ENCODE data around the gene AKAP10.
A peak's percentile ranks its signal among the peaks of the same experiment; 100 is the strongest.
"Not testable (repeated sequence)": the region's sequence is repeated elsewhere in the genome, so short reads cannot be mapped to it uniquely, and the experiment has no call there.

Gene AKAP10, protein sequence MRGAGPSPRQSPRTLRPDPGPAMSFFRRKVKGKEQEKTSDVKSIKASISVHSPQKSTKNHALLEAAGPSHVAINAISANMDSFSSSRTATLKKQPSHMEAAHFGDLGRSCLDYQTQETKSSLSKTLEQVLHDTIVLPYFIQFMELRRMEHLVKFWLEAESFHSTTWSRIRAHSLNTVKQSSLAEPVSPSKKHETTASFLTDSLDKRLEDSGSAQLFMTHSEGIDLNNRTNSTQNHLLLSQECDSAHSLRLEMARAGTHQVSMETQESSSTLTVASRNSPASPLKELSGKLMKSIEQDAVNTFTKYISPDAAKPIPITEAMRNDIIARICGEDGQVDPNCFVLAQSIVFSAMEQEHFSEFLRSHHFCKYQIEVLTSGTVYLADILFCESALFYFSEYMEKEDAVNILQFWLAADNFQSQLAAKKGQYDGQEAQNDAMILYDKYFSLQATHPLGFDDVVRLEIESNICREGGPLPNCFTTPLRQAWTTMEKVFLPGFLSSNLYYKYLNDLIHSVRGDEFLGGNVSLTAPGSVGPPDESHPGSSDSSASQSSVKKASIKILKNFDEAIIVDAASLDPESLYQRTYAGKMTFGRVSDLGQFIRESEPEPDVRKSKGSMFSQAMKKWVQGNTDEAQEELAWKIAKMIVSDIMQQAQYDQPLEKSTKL

GRCh38 chr17:19977293-19978208, at the start of gene AKAP10:
TSS of gene AKAP10 (minus strand) at chr17:19977828. CDS start at chr17:19977679, 149 bp downstream.
- peak; percentile 33 for DNase-seq

- DNase-seq: no peak
Observed at GRCh38 chr17:20026960-20027359, 49.3 kb upstream of the AKAP10 start.

DNA sequence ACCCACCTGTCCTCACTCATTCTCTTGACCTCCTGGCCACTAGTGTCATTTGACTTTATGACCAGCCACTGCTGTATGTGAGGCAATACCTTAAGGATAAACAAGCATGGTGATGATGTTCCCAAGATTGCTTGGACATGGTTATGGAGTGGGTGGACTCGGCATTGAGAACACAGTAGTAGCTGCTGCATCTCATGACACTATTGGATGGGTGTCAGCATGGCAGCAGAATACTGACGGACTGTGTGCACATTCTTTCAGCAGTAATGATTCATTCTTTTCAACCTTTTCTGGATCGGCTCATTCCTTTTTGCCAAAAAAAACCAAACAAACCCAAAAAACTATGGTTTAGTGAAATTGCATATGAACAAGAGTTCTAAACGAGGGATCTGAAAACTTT, 45.1 kb upstream of the AKAP10 start:
- DNase-seq: no peak

- DNase-seq: not testable (repeated sequence)
Observed at GRCh38 chr17:20016475-20016992, 38.9 kb upstream of the AKAP10 start.

DNA sequence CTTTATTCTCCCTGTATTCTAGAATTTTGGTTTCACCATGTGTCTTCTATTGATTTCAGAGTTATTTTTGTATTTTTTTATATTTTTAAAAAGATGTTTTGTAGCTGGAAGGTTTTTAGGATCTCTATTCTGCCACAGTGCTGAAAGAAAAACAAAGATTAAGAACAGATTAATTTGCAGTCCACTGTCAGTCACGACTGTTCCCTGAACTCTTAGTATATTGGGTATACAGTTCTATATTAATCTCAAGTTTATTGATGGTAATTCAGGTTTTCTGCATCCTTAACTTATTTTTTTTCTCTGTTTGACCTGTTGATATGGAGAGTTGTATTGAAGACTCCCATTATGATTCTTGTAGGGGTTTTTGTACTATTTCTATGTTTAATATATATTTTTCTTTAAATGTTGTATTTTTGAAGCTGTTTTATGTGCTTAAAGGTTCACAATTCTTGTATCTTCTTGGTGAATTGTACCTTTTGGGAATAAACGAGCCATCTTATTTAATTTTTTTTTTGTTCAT, 34.4 kb upstream of the AKAP10 start:
- no peak for DNase-seq

GRCh38 chr17:20010936-20011335, 33.3 kb upstream of the AKAP10 start:
- no peak for DNase-seq

DNA sequence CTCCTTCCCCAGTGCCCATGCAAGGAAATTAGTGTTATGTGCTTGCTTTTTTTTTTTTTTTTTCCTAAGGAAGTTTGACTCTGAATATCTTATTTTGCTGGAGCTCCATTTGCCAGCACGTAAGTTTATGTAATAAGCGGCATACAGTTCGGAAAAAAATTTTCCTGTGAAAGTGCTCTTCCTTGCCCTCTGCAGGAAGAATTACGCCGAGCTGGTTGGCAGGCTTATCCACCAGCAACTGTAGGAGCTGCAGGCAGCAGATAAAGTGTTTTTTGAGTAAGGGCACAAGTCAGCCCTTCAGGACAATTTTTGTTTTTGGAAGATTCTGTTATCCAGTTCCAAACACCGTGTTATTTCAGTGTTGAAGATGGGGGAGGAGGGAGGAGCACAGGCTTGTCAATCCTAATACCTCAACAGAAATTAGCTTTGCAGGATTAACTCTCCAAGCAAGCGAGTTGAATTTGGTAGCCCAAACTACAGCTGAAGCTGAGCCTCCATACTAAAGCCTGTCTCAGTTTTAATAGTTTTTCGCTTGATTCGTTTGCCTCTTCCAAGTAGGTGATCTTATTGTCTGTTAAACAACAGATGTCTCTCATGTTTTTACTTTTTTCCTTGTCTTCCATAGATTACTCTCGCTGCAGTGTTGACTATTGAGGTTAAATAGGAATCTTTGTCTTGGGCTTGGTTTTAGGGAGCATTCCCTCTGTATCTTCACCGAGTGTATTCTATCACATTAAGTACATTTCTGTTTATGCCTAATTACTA, 32.7 kb upstream of the AKAP10 start:
- DNase-seq: no peak

DNA sequence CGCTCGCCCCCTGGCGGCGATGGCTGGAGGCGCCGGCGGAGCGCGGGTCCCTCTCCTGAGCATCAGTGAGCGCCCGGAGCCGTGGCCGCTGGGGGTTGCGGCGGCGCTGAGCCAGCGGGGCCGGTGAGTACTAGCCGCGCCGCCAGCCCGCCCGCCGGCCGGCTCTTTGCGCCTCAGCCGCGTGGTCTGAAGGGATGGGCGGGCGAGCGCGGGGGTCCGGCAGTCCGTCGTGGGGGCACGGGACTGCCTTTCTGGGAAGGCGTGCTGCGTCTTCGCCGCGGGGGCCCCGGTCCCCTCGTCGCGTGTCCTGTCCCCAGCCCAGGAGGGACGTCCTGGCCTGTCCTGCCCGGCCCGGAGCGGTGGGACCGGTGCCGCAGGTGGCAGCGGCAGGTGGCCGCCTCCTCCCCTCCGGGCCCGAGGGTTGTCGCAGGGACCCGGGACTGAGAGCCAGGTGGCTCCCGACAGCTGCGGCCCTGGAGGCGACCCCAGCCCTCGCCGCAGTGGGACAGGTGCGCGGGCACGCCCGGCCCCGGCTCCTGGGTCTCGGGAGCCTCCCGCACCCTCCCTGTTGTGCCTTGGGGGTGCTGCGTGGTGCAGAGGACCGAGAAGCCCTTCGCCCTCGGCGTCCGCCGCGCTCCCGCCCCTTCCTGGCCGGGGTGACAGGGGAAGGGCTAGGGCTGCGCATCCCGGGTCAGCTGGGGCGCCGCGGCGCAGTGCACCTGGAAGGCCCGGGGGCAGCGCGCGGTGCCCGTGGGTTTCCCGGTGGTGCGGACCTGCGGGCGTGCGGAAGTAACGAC, 31.9 kb upstream of the AKAP10 start, which contains the start of gene SPECC1:
Gene SPECC1 (plus strand): TSS at position 58 of the 797 bp plus-strand sequence. CDS start 87,293 bp downstream, outside the sequence.
- no peak for DNase-seq

DNA sequence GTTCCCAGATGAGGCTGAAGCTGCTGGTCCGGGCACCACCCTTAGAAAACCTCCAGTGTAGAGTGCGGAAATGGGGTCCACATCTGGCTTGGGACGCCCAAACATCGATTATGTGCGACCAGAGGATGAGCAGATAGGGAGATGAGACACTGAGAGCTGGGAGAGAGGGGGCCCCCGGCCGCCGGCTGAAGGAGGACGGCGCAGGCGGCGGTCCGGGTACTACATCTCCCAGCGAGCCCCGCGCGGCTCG, 31.3 kb upstream of the AKAP10 start:
- peak; percentile 13 for DNase-seq

DNA sequence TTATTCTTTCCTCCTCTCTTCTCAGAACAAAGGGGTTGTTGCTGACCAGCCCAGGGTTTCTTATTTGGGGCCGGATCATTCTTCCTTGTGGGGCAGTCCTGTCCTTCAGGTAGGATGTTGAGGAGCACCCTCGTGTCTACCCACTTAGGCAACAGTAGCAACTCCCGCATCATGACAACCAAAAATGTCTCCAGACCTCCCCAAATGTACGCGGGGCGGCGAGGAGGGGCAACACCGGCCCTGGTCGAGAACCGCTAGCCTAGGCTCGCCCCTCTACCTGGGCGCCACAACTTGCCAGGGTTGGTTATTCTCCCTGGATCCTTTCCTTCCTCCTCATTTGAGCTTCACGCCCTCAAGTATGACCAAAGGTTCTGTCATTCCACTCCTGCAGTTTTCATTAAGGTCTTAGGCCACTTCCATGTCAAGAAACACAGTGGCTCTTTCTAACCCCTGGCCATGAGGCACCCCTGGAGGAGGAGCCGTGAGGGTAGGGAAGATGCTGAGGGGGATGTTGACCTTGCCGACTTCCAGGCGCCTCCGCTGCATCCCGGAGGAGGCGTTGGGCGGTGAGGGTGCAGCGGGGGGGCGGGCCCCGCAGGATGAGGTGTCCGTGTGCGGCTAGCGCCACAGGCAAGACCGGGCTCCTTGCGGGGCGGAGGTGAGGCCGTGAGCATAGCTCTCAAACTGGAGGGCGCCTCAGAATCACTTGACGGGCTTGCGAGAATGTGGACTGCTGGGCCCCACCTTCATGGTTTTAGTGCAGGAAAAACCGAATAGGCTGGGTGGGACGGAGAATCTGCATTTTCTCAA, 30.8 kb upstream of the AKAP10 start:
- DNase-seq: no peak

- DNase-seq: no peak
Observed at GRCh38 chr17:19996502-19996901, 18.9 kb upstream of the AKAP10 start.

DNA sequence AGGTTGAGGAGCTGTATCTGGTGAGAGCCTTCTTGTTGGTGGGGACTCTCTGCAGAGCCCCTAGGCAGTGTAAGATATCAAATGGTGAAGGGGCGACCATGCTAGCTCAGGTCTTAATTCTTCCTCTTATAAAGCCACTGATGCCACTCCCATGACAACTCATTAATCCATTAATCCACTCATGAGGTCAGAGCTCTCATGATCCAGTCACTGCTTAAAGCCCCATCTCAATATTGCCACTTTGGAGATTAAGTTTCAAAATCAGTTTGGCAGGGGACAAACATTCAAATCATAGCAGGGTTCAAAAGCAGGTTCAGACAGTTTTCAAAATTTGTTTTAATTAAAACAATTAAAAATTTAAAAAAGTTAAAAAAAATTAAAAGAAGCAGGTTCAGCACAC, 18.5 kb upstream of the AKAP10 start:
- DNase-seq: no peak

- DNase-seq: peak; percentile 15
Observed at GRCh38 chr17:19992803-19993713, 15.4 kb upstream of the AKAP10 start.

DNA sequence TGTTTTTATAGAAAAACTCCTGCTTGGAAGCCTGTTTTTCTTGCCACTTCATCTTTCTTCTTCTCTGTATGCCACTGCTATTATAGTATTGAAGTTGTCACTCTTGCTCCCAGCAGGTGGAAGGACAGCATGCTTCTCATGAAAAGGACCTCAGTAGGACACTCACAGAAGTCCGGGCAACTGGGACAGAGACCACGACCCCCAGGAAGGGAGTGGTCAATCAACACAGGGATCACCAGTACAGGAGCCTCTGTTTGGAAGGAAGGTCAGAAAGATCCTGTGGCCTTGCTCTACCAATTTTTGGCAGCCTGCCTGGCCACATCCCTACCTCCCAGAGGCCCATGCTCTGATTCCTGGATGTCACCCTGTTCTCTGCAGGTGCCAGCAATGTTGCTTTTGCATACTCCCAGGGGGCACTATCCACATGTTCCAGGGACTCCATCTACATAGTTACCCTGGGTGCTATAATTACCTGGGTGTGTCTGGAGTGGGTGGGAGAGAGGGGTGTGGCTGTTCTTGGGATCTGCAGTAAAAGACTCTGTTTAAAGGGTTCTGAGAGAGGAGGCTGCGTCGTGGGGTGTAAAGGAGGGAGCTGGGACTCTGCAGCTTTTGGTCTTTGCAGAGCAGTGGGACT, 13.7 kb upstream of the AKAP10 start:
- DNase-seq: no peak

DNA sequence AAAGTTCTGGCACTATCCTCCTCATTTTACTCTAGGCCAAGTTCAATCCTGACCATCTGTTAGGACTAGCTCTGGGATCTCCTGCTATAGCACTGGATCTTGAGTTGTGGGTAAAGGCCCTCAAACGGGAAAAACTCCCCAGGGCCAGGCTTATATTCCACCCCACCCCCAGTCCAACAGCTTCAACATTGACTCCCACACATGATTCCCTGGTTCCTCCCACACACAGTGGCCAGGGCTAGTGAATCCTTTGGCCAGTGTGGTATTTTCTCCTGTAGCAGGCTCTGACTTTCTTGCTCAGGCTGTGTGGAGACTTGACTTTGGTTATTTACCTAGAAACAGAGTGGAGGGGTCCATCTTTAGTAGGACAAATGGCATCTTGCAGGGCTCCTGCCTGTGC, 10.3 kb upstream of the AKAP10 start:
- DNase-seq: no peak

DNA sequence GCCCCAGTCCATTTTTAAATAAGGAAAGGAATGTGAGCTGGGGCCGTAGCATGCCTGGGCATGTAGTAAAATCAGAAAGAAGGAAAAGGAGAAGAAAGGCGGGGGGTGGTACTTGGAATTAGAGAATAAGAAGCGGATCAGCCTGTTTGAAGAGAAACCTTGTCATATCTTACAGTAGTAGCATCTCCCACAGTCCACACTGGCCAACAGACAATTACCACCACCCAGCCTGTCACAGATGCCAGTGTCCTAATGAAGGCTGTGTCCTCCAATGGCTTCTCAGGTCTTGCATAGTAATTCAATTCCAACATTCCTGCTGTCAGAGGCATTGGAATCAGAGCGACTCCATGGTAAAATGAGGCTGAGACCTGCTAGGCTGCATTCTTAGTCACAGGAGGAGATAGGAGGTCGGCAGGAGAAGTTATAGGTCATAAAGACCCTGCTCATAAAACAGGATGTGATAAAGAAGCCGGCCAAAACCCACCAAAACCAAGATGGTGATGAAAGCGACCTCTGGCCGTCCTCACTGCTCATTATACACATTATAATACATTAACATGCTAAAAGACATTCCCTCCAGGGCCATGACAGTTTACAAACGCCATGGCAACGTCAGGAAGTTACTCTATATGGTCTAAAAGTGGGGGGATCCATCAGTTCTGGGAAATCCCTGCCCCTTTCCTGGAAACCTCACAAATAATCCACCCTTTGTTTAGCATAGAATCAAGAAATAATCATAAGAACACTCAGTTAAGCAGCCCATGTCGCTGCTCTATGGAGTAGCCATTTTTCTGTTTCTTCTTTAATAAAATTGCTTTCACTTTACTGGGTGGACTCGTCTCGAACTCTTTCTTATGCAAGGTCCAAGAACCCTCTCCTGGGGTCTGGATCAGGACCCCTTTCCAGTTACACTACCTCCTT, 9.6 kb upstream of the AKAP10 start:
- no peak for DNase-seq

- DNase-seq: no peak
Observed at GRCh38 chr17:19979917-19980770, 2.5 kb upstream of the AKAP10 start.

Measured in KG1 (cell line).